HUDEP-2 (cell line): ENCODE data around the gene TMTC1.
A peak's percentile ranks its signal among the peaks of the same experiment; 100 is the strongest.

ENCODE experiments used
- DNase-seq, 76 experiments: peaks; one replicate each; lab custom pipeline; 2025; ENCODE audit not compliant: unreplicated experiment in 76 of 76; lab: John Stamatoyannopoulos, UW

TMTC1 gene

DNA sequence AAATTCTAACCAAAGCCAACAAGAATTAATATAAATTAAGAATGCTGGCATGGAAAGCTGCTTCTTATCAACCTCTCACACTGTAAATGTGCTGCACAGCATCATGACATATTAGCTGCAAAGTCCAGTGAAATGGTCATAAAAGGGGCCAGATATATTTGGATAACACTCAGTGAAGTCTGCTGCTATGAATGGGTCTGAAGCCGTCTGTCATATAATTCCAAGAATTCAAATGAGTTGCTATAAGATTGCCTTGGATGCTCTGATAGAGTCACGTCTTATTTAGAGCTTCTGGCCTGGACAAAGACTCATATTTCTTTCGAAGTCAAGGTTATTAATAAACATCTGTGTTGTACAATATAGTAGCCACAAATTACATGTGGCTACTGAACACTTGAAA, 231.9 kb downstream of the TMTC1 start:
- no peak for DNase-seq

DNA sequence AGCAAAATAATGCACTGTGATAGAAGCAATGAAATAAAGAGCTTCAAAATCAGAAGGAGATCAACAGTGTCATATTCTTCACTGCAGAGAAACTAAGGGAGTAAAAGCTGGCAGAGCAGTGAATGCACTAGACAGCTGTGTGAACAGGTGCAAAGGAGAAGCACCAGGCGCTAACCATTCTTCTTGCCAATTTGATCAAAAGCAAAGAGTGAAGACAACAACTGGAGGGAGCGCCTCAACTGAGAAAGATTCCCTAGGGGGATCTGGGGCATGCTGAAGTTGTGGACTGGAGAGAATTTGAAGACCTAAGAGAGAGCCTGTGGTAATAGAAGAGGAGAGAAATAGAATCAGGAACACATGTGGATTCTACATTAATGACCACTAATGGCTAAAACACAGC, 235.9 kb downstream of the TMTC1 start:
- no peak for DNase-seq

DNA sequence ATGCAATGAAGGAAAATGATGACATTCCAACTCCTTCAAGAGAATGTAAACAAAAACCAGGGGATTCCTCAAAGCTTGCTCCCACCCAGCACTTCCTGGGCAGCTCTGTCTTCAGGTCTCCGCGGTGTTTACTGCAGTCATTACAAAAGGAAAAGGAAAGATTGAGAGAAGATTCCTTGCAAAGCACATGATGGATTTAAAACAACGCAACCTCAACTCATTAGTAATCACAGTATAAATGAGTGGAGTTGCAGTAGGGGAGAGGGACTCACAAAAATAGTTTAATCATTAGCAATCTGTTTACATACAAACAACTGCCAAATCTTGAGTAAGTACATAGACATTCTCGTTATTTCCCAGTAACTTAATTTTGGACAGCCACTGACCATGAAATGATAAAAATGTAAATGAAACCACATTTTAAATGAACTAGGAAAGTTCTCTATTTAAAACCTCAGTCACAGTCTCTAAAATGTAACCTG, 236.6 kb downstream of the TMTC1 start:
- no peak for DNase-seq

DNA sequence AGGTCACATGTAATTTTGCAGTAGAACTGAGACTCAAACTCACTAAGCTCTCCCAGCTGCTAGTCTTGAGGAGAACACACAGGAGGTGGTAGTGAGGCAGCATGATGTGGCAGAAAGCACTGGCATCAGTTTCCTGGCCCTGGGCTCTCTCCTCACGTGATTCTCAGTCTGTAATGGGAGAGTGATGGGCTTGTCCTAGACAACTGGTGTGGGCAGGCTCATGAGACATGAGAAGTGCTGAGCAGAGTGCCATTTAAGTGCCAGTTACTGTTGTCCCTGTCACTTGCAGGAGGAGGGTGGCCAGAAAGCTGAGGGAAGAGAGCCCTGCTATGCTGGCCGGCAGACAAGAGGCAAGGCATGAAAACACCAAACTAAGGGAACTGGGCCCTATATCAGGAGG, 237.7 kb downstream of the TMTC1 start:
- DNase-seq, result no peak

DNA sequence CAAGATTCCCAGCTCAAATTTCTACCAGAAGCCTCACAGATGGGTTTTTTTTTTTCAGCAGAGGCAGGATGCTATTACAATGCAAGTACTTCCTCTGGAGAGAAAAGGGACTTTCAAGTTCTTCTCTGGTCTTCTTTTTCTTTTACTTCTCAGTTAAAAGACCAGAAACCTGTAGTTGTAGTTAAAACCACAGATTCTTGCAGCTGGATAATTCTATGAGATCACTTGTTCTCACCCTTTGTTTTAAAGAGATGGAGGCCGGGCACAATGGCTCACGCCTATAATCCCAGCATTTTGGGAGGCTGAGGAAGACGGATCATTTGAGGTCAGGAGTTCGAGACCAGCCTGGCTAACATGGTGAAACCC, 238.7 kb downstream of the TMTC1 start:
- DNase-seq, result no peak

DNA sequence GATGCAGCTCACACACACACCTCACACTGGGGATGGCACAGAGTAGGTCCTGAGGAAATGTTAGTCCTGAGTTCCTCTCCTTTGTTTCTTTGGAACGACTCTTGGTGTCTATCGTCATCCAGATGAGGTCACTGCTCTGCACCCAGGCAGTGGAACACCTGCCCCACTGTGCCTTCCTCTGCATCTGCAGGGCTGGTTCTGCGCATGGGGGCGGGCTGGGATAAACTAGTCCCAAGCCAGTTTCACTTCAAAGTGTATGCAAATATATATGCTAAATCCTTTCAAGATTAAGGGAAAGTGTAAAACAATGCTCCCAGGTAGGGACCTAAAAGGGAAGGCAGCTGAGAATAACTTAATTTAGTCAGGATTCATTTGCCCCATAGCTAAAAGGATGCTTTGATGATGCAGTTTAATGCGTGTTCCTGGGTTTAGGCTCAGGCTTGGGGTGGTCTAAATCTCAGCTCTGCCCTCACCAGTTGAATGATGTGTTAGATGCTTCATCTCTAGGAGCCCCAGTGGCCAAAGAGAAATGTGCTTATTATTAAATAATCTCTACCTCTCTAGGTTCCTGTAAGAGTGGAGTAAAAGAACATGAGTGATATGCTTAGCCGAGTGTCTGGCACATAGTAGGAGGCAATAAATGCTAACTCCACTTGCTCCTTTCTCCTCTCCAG, 239.2 kb downstream of the TMTC1 start:
- no peak for DNase-seq

DNA sequence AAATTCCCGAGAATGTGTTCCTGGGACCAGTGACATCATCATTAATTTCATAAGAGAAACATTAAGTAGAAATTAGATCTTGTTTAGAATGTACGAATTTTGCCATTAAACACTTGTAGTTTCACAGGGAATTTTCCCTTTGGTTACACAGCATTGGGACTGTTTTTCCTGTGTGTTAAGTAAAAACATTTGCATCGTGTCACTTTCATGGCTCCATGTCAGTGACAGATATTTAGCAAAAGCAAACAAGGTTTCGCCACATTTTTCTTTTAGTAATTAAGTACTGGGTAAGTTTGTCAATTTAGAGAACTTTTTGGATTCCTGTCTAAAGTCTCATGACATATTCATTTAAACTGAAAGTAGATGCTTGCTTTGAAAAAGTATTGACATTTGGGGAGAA, 240.7 kb downstream of the TMTC1 start:
- no peak for DNase-seq

DNA sequence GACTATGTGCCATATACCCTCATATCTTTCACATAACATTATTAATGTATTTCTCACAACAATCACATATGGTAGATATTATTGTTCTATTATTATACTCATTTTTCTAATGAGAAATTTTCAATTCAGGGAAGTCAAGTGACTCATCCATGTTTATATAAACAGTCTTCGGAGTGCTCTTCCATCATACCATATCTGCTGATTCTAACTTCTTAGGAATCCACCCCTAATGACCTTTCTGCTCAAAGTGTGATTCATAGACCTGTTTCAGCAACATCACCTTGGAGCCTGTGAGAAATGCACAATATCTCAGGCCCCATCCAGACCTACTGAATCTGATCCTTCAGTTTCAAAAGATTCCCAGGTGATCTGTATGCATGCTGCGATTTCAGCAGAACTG, 246.4 kb downstream of the TMTC1 start:
- no peak for DNase-seq

DNA sequence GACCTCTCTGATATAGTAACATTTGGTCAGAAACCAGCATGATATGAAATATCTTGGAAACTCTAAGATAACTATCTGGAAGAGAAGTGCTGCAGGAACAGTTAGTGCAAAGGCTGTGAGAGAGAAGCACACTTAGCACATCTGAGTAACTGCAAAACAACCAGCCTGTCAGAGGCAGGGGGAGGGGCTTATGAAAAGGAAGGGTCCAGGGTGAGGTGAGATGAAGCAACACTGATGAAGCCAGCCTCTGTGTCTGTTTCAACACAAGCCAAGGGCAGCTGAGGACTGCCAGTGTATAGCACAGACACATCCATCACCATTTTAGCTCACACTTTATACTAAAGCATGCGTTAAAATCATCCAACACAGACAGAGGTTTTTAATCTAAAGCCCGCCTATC, 248.8 kb downstream of the TMTC1 start:
- no peak for DNase-seq

DNA sequence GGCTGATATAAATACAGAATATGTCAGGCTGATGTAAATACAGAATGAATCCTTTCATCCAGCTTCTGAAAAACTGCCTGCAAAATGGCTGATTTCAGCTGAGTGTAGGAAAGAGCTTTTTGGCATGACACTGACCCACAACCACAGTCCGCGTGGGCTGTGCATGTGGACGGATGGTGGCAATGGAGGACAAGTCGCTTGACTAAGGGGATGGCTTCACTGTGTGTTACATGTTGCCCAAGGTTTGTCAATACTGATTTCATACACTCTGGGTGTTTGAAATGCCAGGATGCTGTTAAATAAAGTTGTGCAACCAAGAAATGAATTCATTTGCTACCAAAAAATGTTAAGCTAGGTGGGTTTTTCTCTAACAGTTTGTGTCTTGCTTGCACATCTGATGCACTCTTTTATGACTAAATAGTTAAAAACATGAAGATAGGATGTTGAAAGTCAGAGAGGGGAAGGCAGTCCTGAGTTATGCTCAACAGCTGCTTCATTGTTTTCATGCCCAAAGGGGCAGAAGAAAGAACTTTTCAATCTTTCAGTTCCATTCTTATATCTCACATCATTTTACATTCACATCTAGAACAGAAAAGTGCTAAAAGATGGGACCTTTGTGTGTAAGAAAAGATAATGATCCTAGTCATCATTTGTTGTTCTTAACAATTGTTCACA, 249.8 kb downstream of the TMTC1 start:
- DNase-seq, result no peak

DNA sequence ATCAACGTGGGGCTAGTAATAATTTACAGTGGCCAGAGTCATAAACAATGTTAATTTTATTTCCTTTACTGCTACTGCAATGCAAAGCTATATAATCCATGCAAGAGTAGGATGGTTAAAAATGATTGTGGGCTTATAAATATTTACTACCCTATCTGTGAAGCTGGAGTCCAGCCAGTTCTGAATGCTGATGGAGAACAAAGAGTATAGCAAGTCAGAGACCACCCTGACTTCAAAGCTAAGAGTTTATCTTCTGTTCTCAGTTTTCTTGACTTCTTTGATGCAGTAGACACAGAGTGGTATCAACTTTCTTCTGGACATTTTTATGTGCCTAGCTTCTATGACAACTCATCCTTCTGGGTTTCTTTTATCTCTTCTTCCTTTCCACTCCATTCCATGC, 252.3 kb downstream of the TMTC1 start:
- no peak for DNase-seq

DNA sequence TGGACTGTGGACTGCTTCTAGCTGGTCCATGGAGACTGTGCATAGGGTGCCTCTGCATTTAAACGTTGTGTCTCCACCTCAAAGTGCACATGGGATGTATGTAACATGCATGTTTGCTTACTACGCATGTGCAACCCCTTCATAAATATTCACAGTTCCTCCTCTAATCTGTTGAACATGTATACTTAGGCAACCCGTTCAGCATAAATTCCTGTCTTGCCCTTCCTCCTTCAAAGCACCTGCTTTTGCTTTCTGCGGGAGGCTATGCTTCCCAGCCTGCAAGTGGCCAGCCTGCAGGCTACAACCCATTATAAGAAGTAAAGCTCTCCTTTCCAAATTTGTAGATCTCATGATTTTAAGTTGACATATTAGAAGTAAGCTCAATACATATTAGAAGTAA, 253.3 kb downstream of the TMTC1 start:
- DNase-seq, result no peak

DNA sequence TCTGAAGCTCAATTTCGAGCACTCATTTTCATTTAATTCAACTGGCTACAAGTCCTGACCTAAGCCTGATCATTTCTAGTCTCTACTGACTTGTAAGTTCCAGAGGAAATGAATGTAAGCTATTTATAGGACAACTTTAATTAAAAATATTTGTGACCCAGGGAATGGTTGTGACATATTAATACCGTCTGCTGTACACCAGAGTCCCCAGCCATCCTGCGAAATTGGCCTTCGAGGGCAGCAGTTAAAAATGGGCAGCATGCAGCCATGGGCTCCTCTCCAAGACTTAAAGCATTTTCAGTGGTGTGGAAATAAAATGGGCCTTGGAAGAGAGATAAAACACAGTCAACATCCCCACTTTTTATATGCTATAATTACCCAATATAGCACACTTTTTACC, 255.6 kb downstream of the TMTC1 start:
- no peak for DNase-seq

DNA sequence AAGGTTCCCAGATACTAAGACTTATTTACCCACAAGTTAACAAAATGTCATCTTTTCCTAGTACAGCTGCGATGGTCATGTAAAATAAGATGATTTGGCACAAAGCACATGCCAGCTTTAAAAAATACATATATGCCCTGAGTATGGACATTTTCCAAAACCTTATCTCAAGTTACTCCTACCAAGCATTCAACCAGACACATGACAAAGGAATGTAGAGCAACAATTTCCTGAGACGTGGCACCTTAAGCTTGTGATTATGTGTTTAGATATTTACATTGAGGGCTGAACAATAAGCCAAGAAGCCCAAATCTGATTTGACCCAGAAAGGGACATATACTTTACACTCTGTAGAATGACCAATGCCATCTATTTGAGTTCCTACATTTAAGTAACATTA, 261.8 kb downstream of the TMTC1 start:
- no peak for DNase-seq

DNA sequence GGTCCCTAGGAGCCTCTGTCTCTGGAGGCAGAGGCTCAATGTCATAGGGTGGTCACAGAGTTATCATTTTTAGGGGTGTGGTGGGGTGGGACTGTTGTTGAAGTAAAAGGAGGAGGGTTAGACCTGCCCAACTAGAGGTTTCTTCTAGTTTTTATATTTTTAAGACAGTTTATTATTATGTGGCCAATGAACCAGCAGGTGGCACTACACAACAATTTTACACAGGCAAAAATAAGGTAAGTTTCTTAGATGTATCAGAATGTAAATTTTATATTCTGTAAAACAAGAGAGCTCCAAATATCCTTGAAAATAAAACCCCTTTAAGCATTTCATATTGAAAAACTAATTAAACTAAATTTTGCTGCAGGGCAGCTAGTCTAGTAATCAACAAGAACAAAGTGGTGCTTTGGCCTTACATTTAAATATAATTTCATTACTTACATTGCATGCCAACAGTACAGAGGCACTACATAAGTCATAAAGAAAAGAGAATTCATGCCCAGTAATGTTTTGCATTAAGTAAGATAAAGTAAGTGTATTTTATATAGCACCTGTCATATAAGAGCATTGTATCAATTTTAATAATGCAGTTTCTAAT, 264.1 kb downstream of the TMTC1 start:
- peak in 7 of 76 experiments; percentile 1 to 13 (median 2) for DNase-seq

DNA sequence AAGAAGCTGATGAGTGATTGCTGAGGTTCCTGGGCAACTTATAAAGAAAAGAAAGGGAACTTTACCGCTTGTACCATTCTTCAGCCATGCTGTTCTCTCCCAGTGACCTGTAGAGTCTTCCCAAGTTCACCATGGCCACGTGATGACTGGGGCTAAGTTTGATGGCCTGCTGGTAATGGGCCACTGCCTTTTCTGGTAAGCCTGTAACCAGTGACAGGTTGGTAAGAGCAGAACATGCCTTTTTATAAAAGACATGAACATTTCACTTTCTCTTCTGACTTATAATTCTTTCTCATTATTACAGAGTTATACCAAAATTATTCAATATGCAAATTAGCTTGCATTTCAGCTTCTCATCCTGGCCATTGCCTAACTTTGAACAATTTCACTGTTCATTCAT, 265.3 kb downstream of the TMTC1 start:
- no peak for DNase-seq

DNA sequence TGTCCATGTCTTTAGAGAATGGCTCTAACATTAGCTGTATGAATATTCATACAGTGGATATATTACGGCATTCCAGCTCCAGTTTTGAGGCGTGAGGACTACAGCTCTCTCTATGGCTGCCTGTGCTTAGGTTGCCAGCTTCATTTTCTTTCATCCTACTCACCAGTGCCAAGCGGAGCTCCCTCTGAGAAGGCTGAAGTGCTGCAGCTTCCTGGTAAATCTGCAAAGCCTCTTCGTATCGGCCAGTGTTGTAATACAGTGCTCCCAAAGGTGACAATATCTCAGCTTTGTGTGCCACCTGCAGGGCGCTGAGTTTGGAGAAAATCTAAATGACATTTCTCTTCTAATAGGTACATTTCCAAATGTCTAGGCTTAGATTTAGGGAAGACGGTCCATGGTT, 266.5 kb downstream of the TMTC1 start:
- DNase-seq, result no peak

DNA sequence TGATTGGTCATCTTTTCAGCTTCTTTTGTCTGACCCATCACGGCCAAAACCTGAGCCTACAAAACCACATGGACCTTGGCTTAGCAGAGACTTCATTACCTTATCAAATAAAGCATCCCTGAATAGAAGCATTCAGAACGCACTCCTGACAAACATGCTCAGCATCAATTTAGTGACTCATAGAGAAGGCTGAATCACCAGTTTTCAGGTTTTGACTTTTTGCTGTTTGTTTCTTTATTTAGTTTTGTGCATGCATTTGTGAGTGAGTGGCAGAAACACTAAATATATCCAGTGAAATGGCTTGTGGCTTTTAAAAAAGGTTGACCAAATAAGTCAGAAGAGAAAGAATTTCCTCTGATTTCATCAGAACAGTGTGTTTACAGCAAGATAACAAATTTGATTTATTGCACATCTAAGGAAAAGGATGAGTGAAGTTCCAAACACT, 267.3 kb downstream of the TMTC1 start:
- no peak for DNase-seq

DNA sequence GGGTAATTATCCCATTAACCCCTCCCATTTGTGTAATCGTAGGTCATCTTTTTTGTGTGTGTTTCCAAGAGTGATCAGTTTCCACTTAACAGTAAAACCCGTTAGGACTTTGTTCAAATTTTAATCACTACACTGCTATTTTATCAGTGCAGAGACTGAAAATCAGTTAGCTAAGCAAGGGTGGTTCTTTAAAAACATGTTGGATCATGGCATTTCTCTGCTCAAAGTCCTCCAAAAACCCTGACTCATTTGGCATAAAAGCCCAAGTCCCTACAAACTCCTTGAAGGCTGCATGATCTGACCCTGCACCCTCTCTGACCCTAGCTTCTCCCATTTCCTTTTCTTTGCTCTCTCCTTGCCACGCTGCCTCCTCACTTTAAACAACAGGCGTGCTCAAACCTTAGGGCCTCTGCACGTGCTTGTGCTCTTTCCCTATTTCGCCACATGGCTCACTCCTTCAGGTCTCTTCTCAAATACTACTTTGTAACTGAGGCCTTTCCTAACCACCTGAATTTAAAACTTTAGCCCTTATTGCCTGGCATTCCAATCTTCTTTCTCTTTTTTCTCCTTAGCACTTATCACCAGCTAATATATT, 273.1 kb downstream of the TMTC1 start:
- DNase-seq, result no peak

DNA sequence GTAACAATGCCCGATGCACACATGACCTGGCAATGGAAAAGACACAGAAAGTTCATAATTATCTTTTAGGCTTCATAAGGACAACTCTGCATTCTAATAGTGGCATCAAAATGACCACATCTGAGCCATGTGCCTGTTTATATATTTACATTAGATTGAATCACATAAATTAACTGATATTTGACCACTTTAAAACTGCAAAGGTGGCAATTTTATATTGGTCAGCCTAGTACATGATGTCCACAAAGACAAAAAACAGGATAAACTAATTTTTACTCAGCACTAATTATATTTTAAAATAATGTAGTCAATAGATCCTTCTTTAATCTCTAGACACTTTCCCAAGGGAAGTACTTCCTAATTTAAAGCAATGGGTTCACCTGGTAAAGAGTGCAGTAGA, 274.2 kb downstream of the TMTC1 start:
- DNase-seq, result no peak

DNA sequence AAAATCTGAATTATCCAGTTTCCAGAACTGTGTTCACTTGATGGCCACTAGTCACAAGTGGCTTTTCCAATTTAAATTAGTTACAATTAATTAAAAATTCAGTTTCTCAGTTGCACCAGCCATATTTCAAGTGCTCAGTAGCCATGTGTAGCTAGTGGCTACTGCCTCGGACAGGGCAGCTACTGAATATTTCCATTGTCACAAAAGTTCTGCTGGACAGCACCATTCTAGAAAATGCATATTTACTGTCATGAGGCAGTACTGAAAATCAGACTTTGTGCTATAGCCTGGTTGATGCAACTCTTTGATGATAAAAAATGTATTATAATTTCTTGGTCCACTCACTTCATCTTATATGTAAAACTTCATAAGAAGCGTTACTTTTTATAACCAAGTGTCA, 274.8 kb downstream of the TMTC1 start:
- DNase-seq, result no peak

DNA sequence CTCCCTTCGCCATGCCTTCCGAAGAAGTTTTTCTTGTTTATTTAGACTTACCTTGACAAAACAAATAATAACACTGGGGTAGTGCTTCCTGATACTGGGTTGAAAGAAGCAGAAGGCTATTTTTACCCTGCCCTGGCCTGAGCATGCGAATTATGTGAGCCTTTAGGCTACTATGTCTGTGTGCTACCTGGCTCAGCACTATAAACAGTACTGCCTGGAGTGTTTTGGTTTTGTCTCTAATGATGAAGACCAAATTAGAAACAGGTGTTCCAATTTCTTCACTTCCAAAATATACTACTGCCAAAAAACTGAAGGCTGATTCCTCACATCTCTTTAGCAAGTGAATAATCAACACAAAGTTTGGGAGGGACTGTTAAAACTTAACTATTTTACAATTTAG, 278.6 kb downstream of the TMTC1 start:
- DNase-seq, result no peak
